Neural crest cell (in vitro differentiated cells): Measurements from ENCODE around the gene LRTM2. TPM values are rescaled to one million over a fixed set of nuclear protein-coding genes. Genes with fewer than 3 reads are reported as not detected.

Experiments
- DNase-seq: peaks from one replicate; pipeline ENCODE4 v3.0.0; 2021; ENCODE audit warnings: low read depth, mixed read lengths, low spot score
- H3K27ac Mint-ChIP-seq: one replicate; pipeline ENCODE4 v1.8.0; 2021; ENCODE audit warnings: mild to moderate bottlenecking, mixed read lengths; ENCODE audit not compliant: unreplicated experiment
- H3K27me3 Mint-ChIP-seq: 2 replicates; pipeline ENCODE4 v1.8.0; 2021; ENCODE audit warnings: low read depth, mild to moderate bottlenecking, mixed read lengths
- H3K36me3 Mint-ChIP-seq: 2 replicates; pipeline ENCODE4 v1.8.0; 2021; ENCODE audit warnings: low read depth, mild to moderate bottlenecking, mixed read lengths
- H3K4me1 Mint-ChIP-seq: 2 replicates; pipeline ENCODE4 v1.8.0; 2021; ENCODE audit warnings: mixed read lengths
- H3K4me3 Mint-ChIP-seq: one replicate; pipeline ENCODE4 v1.8.0; 2021; ENCODE audit warnings: mild to moderate bottlenecking, mixed read lengths
- H3K9me3 Mint-ChIP-seq: 2 replicates; pipeline ENCODE4 v1.8.0; 2021; ENCODE audit warnings: mixed read lengths
- total RNA-seq: library from RNA; stranded (reverse); gene quantifications from 2 replicates; pipeline ENCODE4 v1.2.1, GENCODE V29; 2021
- TF ChIP-seq, protein P1 (sequence below): fragments of 200-600 bp; sonication (generic); conservative IDR thresholded peaks from 2 replicates; pipeline ENCODE4 v1.5.0; 2021; ENCODE audit warnings: antibody characterized with exemption, mild to moderate bottlenecking

LRTM2 gene
- total RNA-seq, 1 donor from 2014 or later, result 0.19 TPM

DNA sequence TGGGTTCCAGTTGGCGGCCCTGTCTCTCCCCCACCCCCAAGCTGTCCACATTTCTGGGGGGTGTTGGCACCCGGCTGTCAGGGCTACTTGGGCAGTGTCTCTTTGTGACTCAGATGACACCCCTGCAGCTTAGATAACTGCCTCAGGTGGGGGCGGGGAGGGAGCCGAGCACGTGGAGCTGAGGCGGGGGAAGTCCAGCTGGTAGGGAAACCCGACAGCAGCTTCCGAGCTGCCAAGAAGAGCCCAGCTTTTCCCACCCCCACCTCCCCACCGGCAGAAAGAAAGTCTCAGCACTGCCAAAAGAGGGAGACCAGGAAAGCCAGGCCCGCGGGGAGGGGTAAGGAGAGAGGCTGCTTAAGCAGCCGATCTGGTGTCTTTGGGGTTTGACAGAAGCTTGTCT lies 1.4 kb downstream of the LRTM2 start:
- H3K4me3 Mint-ChIP-seq, result no peak overlapping the region
- DNase-seq, result no peak
- H3K4me1 Mint-ChIP-seq, result peaks cover 20% of the 10 kb centered on the region
- H3K27me3 Mint-ChIP-seq, result peaks cover 44% of the 10 kb centered on the region
- H3K27ac Mint-ChIP-seq, result no peak overlapping the region
- no peaks in the 10 kb centered on the region for H3K9me3 Mint-ChIP-seq
- no peaks in the 10 kb centered on the region for H3K36me3 Mint-ChIP-seq
- TF ChIP-seq, protein P1, sequence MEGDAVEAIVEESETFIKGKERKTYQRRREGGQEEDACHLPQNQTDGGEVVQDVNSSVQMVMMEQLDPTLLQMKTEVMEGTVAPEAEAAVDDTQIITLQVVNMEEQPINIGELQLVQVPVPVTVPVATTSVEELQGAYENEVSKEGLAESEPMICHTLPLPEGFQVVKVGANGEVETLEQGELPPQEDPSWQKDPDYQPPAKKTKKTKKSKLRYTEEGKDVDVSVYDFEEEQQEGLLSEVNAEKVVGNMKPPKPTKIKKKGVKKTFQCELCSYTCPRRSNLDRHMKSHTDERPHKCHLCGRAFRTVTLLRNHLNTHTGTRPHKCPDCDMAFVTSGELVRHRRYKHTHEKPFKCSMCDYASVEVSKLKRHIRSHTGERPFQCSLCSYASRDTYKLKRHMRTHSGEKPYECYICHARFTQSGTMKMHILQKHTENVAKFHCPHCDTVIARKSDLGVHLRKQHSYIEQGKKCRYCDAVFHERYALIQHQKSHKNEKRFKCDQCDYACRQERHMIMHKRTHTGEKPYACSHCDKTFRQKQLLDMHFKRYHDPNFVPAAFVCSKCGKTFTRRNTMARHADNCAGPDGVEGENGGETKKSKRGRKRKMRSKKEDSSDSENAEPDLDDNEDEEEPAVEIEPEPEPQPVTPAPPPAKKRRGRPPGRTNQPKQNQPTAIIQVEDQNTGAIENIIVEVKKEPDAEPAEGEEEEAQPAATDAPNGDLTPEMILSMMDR, result no peak

DNA sequence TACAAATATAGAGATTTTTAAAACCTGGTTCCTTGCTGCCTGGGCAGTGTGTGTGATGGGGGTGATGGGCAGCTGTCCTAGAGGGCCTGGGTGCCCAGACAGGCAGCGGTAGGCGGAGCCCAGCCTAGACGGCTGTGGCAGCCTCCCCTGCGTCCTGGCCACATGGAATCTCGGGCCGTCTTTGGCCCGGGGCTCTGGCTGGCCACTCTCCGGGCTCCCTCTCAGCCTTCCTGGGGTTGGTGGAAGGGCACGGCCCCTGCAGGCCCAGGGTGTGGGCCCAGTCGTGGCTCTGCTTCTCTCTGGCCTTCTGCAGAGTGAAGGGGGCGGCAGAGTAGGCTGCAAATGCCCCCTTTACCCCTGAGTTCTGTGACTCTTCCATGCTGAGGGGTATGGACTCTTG lies 2.3 kb downstream of the LRTM2 start:
- peaks cover 44% of the 10 kb centered on the region for H3K27me3 Mint-ChIP-seq
- TF ChIP-seq, protein P1, result no peak
- H3K27ac Mint-ChIP-seq, result no peak overlapping the region
- H3K4me1 Mint-ChIP-seq, result peaks cover 21% of the 10 kb centered on the region
- no peaks in the 10 kb centered on the region for H3K9me3 Mint-ChIP-seq
- no peaks in the 10 kb centered on the region for H3K36me3 Mint-ChIP-seq
- no peak for DNase-seq
- H3K4me3 Mint-ChIP-seq, result no peak overlapping the region

DNA sequence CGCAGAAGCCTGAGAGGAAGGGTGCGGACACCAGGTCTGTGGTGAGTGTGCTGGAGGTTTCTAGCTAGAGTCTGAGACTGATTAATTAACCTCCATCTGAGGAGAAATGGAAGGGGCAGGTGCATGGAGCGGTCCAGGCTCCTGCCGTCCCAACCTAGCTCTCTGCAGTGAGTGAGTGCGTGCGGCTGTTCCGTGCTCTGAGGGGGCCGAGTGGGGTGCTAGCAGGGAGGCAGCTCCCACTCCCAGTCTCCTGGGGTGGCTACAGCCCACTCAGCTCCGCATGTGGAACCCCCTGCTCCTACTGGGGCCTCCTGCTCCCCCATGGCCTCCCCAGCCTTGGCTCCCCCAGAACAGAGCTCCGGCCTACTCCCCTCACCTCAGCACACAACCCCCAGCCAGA lies 2.9 kb downstream of the LRTM2 start:
- DNase-seq, result no peak
- TF ChIP-seq, protein P1, result no peak
- Mint-ChIP-seq H3K9me3 (no peaks in the 10 kb centered on the region), H3K4me3 (no peak overlapping the region), H3K27me3 (peaks cover 44% of the 10 kb centered on the region), H3K4me1 (peaks cover 21% of the 10 kb centered on the region), H3K36me3 (no peaks in the 10 kb centered on the region), H3K27ac (no peak overlapping the region)

DNA sequence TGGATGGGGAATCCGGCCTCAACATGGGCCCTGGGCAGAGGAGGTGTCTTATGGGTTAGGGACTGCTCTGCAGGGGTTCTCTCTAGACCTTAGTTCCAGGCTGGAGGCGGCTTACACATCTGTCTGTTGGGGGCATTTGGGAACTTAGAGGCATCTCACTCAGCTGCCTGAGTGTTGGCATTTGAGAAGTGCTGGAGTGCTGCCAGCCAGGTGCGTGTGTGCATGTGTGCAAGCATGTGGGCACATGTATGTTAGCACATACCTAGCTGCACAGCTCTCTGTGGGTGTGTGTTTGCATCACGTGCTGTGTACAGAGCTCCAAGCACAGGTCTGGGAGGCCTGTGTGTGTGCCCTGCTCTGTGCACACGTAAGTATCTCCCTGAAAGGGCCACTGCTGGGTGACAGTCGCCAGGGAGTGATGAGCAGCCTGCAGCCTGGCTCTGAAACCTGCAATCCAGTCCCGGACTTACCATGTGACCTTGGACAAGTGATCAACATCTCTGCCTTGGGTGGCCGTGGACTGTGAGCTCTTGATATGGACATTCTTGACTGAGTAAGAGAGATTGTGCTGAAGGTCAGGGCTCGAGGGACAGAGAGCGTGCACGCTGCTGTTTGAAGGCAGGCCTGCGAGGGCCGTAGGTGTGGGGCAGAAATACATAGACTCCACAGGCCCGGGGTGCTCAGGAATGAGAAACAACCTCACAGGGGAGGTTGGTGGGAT lies 5.2 kb downstream of the LRTM2 start:
- no peak overlapping the region for H3K27ac Mint-ChIP-seq
- H3K4me3 Mint-ChIP-seq, result no peak overlapping the region
- TF ChIP-seq, protein P1, result no peak
- H3K4me1 Mint-ChIP-seq, result peaks cover 14% of the 10 kb centered on the region
- no peaks in the 10 kb centered on the region for H3K36me3 Mint-ChIP-seq
- no peak for DNase-seq
- no peaks in the 10 kb centered on the region for H3K9me3 Mint-ChIP-seq
- peaks cover 36% of the 10 kb centered on the region for H3K27me3 Mint-ChIP-seq

DNA sequence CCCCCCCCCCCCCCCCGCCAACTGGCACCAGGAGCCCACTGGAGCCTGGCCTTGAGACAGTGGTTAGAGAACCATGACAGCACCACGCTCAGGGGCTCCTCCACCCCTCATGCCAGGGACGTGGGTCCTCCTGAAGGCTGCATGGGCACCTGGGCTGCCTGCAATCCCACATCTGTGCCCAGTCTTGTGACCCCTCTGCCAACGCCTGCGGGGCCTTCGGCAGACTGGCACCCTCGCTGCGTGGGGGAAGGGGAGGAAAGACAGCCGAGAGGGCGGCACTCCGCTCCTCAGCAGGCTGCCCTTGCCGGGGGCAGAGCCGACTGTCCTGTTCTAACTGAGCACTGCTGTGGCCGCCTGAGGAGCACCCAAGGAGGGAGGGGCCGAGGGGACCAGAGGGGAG lies 6.0 kb downstream of the LRTM2 start:
- TF ChIP-seq, protein P1, result no peak
- no peaks in the 10 kb centered on the region for H3K36me3 Mint-ChIP-seq
- peaks cover 35% of the 10 kb centered on the region for H3K27me3 Mint-ChIP-seq
- no peaks in the 10 kb centered on the region for H3K9me3 Mint-ChIP-seq
- H3K27ac Mint-ChIP-seq, result no peak overlapping the region
- H3K4me1 Mint-ChIP-seq, result peaks cover 13% of the 10 kb centered on the region
- no peak for DNase-seq
- H3K4me3 Mint-ChIP-seq, result no peak overlapping the region
